ENCODE data around the gene TCF12.

The TCF12 gene

GRCh38 chr15:57251941-57252340 is 333.5 kb downstream of the TCF12 start:
- peak in 1 of 2 experiments; percentile 10 for DNase-seq (ENCODE audit: low read depth in 2 of 2)

GRCh38 chr15:57253082-57253481 is 334.6 kb downstream of the TCF12 start:
- no peak for DNase-seq (ENCODE audit: low read depth in 2 of 2)

GRCh38 chr15:57253500-57253899 is 335.1 kb downstream of the TCF12 start:
- DNase-seq (ENCODE audit: low read depth in 2 of 2), result no peak

GRCh38 chr15:57255751-57256341 is 337.4 kb downstream of the TCF12 start:
- DNase-seq (ENCODE audit: low read depth in 2 of 2), result no peak

GRCh38 chr15:57256939-57257338 is 338.5 kb downstream of the TCF12 start:
- DNase-seq (ENCODE audit: low read depth in 2 of 2), result no peak

- DNase-seq (ENCODE audit: low read depth in 2 of 2), result no peak
Measured at GRCh38 chr15:57259568-57260040, 341.2 kb downstream of the TCF12 start.

- DNase-seq (ENCODE audit: low read depth in 2 of 2), result no peak
Measured at GRCh38 chr15:57263520-57263919, 345.1 kb downstream of the TCF12 start.

GRCh38 chr15:57272771-57273357 is 354.4 kb downstream of the TCF12 start:
- no peak for DNase-seq (ENCODE audit: low read depth in 2 of 2)

- DNase-seq (ENCODE audit: low read depth in 2 of 2), result no peak
Measured at GRCh38 chr15:57273402-57273801, 355.0 kb downstream of the TCF12 start.

GRCh38 chr15:57278439-57278838 is 360.0 kb downstream of the TCF12 start:
- no peak for DNase-seq (ENCODE audit: low read depth in 2 of 2)

GRCh38 chr15:57280464-57280863 is 362.0 kb downstream of the TCF12 start:
- DNase-seq (ENCODE audit: low read depth in 2 of 2), result no peak

- DNase-seq (ENCODE audit: low read depth in 2 of 2), result no peak
Measured at GRCh38 chr15:57281321-57281720, 362.9 kb downstream of the TCF12 start.

- DNase-seq (ENCODE audit: low read depth in 2 of 2), result no peak
Measured at GRCh38 chr15:57282686-57283085, 364.2 kb downstream of the TCF12 start.

GRCh38 chr15:57283774-57284503 is 365.5 kb downstream of the TCF12 start:
- no peak for DNase-seq (ENCODE audit: low read depth in 2 of 2)

GRCh38 chr15:57284535-57284934 is 366.1 kb downstream of the TCF12 start:
- DNase-seq (ENCODE audit: low read depth in 2 of 2), result no peak

- no peak for DNase-seq (ENCODE audit: low read depth in 2 of 2)
Measured at GRCh38 chr15:57285386-57285785, 366.9 kb downstream of the TCF12 start.

GRCh38 chr15:57286446-57287122 is 368.1 kb downstream of the TCF12 start:
- no peak for DNase-seq (ENCODE audit: low read depth in 2 of 2)

- no peak for DNase-seq (ENCODE audit: low read depth in 2 of 2)
Measured at GRCh38 chr15:57287123-57287521, 368.7 kb downstream of the TCF12 start.

- DNase-seq (ENCODE audit: low read depth in 2 of 2), result no peak
Measured at GRCh38 chr15:57288926-57289580, 370.6 kb downstream of the TCF12 start.

- DNase-seq (ENCODE audit: low read depth in 2 of 2), result no peak
Measured at GRCh38 chr15:57290187-57290586, 371.7 kb downstream of the TCF12 start.

- DNase-seq (ENCODE audit: low read depth in 2 of 2), result no peak
Measured at GRCh38 chr15:57290826-57291225, 372.4 kb downstream of the TCF12 start.

Data from fibroblast of skin of left biceps (primary cell).